Stimulated activated naive CD4-positive, alpha-beta T cell (primary cell): ENCODE measurements around the gene POT1.

ENCODE experiments used
- DNase-seq, 6 experiments: peaks; one replicate each; lab custom pipeline; 2025; lab: John Stamatoyannopoulos, UW

POT1 gene

DNA sequence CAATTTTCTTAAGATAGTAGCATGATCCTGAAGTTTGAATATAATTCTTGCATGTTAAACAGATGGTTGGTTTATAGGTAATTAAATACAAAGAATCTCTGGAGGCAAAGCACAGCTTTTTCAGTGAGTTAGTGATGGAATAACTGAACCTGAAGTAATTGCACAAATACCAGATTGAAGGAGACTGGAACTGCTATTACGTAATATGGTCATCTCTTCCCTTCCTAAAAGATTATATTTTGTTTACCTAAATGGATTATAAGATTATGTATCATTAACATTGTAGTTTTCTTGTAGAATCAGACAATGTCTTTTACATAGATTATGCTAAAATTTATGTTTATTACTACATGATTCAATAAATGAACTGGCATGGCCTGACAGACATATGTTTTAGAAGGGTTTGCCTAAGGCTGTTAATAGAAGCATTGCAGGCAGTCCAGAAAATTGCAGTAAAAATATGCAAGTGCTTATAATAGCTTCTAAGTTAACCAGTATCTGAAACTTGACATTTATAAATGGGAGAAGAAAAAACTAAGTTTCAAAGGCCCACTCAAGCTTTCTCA, 128.2 kb downstream of the POT1 start:
- no peak for DNase-seq

DNA sequence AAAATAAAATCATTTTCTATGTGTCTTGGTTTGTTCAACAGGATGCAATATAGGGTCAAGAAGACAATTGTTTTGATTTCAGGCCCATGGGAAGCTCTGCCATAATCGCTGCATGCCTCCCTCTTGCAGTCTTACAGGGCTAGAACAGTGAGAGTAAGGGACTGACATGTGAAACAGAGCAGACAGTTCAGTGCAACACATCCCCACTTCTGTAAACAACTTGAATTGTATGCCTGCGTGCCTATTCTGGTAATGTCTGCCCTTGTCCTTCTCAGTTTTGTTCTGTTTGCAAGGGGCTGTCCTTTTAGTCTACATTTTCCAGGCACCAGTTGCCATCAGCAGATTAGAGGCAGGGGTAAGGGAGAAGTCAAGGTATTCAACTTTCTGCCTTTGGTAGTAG, 129.2 kb downstream of the POT1 start:
- no peak for DNase-seq

DNA sequence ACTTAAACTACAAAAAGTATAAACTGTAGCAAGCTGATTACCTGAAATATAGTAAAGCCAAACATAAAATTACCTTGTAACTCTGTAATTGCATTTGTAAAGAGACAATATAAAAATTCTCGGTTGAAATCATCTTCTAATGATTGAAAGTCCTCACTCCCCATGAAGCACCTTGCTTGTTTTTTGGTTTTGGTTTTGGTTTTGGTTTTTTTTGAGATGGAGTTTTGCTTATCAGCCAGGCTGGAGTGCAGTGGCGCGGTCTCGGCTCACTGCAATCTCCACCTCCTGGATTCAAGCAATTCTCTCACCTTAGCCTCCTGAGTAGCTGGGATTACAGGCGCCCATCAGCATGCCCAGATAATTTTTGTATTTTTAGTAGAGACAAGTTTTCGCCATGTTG, 130.2 kb downstream of the POT1 start:
- DNase-seq: no peak

DNA sequence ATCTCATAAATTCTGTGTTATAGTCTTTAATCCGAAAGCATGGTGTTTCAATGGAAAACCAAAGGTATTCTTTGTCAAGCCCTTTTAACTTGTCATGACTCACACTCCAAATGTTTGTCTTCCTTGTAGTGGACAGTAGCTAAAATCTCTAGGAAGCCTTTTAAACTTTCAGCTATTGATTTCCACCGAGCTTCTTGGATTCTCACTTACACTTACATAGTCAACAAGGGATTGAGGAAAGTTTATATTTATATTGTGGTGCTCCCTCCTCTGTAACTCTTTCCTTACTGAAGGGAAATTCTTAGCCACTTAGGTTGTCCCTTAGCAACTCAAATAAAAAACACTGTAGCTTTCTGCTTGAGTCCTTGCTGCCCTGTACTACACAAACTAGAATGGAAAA, 132.9 kb downstream of the POT1 start:
- no peak for DNase-seq

- no peak for DNase-seq
These were observed 136.9 kb downstream of the POT1 start for GRCh38 chr7:124792696-124793095.

DNA sequence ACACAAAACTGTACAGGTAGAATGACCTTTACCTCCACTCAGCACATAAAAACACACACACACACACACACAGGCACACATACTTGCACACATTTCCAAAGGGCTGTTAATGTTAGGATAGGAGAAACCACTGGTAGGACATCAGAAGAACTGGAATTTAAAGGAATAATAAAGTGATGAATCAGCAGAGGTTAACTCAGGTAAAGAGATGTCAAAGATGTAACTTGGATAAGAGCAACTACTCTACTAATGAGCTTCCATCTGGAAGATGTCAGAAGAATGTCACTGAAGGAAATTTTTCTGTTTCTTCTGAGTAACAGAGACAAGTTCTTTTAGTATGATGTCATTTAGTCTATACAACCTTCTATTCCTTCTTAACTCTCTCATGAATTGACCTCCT, 137.6 kb downstream of the POT1 start:
- DNase-seq: no peak

- no peak for DNase-seq
These were observed 138.2 kb downstream of the POT1 start for GRCh38 chr7:124791426-124791825.

DNA sequence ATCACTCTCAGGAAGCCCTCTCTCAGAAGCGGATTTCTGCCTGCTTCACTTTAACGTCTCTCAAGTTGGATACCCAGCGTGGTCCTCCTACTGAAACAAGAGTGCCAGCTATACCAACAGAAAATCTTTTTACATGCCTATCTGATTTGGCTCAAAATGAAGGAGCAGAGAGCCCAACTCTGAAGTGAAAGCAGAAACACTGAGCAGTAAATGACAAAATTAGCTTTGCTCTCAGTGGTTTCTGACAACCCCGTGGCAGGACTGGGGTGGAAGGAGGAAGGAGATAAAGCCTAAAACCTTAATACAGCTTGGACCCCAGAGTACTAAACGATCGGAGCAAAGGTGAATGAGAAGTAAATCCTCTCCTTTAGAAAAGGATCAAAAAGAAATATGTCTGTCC, 139.0 kb downstream of the POT1 start:
- no peak for DNase-seq

DNA sequence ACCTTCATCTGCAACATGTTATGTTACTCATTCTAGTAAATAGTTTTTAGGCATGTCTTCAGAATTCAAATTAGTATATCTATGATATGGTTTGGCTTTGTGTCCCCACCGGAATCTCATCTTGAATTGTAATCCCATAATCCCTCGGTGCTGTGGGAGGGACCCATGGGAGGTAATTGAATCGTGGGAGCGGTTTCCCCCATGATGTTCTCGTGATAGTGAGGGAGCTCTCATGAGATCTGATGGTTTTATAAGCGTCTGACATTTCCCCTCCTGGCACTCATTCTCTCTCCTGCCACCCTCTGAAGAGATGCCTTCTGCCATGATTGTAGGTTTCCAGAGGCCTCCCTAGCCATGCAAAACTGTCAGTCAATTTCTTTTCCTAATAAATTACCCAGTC, 143.6 kb downstream of the POT1 start:
- no peak for DNase-seq

DNA sequence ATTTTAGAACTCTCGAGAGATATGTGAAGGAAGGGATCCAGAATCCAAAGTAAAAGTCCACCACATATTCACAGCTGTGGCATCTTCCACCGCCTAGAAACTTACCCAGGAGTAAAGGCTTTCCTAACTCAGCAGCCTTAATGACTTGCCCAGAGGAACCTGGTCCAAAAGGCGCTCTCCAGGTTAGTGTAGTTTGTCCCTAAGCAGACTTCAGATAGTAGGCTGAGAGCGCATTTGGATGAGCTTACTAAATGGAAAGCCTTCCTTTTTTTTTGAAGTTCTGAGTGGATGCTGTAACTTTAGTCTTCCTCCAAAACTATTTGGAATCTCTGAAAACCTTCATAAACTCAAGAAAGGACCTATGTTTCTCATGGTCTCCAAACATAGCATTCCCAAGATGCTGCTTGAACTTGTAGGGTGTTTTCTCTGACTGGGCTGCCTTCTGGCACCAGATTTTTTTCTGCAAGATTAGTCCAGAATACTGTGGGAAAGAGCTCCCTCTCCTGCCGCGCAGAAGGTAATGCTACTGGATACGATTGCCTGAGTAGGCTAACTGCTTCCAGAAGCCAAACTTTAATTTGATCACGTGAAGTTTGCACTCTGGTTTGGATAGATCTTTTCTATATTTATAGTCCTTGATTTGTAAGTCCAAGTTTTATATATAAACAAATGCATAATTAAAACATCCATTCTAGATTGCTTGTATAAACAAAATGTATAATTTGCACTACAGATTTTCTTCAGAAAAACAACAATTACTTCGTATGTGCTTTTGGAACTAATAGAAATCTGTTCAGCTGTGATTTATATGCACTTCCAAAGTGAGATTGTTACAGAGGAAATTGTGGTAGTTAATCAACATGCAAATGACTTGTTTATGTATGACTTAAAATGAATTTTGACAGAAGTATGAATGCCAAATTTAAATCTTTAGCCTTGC, 144.5 kb downstream of the POT1 start:
- DNase-seq: no peak

GRCh38 chr7:124783271-124783670, 146.4 kb downstream of the POT1 start:
- DNase-seq: no peak

DNA sequence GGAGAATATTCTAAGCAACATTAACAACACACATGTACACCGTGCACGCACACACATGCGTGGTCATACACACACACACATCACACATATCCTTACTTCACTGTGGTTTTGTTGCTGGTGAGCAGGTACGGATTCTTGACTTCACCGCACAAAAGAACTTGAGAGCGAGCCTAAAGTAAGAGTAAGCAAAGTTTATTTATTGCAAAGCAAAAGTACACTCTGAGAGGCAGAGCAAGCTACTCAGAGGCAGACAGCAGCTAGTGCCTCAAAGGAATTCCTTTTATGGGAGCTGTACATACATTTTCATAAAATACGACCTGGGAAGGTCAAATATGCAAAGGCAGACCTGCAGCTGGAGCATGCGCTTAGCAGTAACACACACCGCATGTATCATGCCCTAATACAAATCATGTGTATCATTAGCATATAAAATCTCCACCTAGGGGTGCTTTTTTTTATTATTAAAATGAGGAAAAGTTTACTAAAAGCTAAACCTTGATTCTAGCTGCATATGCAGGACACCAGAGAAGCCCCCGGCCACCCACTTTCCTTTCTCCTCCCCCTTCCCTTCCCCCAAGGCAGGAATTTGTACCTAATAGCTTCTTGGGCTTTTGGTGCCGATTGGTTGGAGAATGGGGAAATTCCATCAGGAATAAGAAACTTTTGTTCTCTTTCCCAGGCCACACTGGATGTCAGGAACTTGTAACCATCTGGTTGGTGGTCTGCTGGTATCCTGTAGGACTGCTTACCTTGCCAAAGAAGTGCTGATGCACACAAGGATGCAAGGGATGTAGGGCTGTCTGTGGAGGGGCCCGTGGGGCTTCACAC, 147.5 kb downstream of the POT1 start:
- no peak for DNase-seq

- DNase-seq: no peak
These were observed 148.2 kb downstream of the POT1 start for GRCh38 chr7:124781418-124781817.

DNA sequence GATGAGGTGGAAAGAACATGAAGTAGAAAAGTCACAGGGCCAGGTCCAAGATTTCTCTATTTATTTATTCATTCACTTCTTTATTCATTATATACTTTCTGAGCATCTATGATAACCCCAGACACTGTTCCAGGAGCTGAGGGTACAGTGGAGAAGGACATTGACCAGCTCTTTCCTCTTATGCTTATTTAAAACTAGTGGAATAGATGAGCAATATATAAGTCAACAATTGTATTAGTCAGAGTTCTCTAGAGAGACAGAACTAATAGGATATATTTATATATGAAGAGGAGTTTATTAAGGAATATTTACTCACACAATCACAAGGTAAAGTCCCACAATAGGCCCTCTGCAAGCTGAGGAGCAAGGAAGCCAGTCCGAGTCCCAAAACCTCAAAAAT, 149.0 kb downstream of the POT1 start:
- DNase-seq: no peak

- DNase-seq: no peak
These were observed 149.6 kb downstream of the POT1 start for GRCh38 chr7:124780056-124780455.

GRCh38 chr7:124779620-124780019, 150.0 kb downstream of the POT1 start:
- DNase-seq: no peak

- DNase-seq: no peak
These were observed 150.4 kb downstream of the POT1 start for GRCh38 chr7:124779194-124779593.

GRCh38 chr7:124777268-124777667, 152.4 kb downstream of the POT1 start:
- no peak for DNase-seq

DNA sequence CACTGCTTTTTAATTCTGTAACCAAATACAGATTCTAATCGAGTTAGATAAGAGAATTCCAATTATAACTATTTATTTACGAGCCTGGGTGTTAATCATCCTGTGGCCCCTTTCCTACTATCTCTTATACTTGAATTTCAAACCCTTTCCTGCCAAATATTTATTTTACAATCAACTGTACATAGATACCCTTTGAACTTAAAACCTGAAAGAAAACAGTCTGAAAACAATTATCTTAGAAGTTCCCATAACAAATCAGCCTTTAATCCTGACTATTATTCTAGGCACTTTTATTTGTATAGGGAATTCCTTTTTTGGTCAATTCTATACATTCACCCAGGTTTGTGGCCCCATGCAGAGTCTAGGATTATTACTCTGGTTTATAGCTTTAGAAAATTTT, 153.5 kb downstream of the POT1 start:
- no peak for DNase-seq

GRCh38 chr7:124775422-124775821, 154.2 kb downstream of the POT1 start:
- DNase-seq: no peak

GRCh38 chr7:124773938-124774337, 155.7 kb downstream of the POT1 start:
- DNase-seq: no peak

GRCh38 chr7:124773339-124773738, 156.3 kb downstream of the POT1 start:
- no peak for DNase-seq
